GM21447 (cell line): ENCODE results near the gene ZNRF1.

ENCODE experiments used
- ATAC-seq: cut with Tn5 transposase; IDR thresholded peaks from one replicate; pipeline ENCODE4 v1.9.1; 2021; ENCODE audit not compliant: unreplicated experiment

Gene ZNRF1

GRCh38 chr16:75138636-75139035 is 139.8 kb downstream of the ZNRF1 start:
- ATAC-seq = no peak

GRCh38 chr16:75139498-75139897 is 140.7 kb downstream of the ZNRF1 start:
- no peak for ATAC-seq

GRCh38 chr16:75143941-75144340 is 145.1 kb downstream of the ZNRF1 start:
- ATAC-seq = no peak

DNA sequence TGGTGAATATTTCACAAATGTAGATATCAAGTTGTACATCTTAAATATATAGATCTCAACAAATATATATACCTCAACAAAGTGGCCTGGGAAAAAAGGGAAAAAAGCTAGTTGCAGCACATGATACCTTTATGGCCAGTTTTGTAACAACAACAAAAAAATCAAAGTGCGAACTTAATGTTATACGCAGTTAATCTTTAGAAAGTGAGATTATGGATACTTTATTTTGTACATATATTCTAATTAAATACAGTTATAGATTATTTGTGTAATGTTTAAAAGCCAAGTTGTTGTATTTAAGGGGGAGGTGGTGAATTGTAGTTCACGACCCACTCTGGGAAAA is 149.1 kb downstream of the ZNRF1 start:
- no peak for ATAC-seq

GRCh38 chr16:75148311-75149195 is 149.7 kb downstream of the ZNRF1 start, which contains the start of gene ZFP1:
Gene ZFP1, plus strand, starts transcription at chr16:75148524. Its CDS starts 4,428 bp downstream, at chr16:75152952.
- ATAC-seq = peak; percentile 88

- ATAC-seq = no peak
These were observed 153.0 kb downstream of the ZNRF1 start for GRCh38 chr16:75151798-75152197.

GRCh38 chr16:75152635-75153034 is 153.8 kb downstream of the ZNRF1 start:
- no peak for ATAC-seq

- no peak for ATAC-seq
These were observed 161.6 kb downstream of the ZNRF1 start for GRCh38 chr16:75160386-75160785.
